Body of pancreas (tissue), 4 donors: ENCODE measurements around the gene CMSS1. TPM values are rescaled to one million over a fixed set of nuclear protein-coding genes. Genes with fewer than 3 reads are reported as not detected.

Source experiments
- ATAC-seq: fragments of 150-250 bp; one replicate; pipeline ENCODE4 v1.9.1; 2016
- DNase-seq, 4 donors: peaks; one replicate each; pipeline ENCODE4 v3.0.0-alpha.2; 2019
- H3K27ac ChIP-seq, 4 donors: fragments of 200-600 bp; sonication (generic); 1 replicate in 3 of 4; 2 replicates in 1 of 4; pipeline versions ENCODE4 v1.5.1 to v1.6.1; 2016 to 2019; ENCODE audit warnings: mild to moderate bottlenecking in 1 of 4, mixed read lengths in 1 of 4, moderate library complexity in 1 of 4
- H3K27me3 ChIP-seq, 2 donors: fragments of 200-600 bp; sonication (generic); one replicate each; pipeline ENCODE4 v1.6.0; 2016; ENCODE audit warnings: mild to moderate bottlenecking in 1 of 2
- H3K36me3 ChIP-seq, 2 donors: fragments of 200-600 bp; sonication (generic); replicated peaks in 1 of 2; 2 replicates each; pipeline ENCODE4 v1.5.1; 2016; ENCODE audit warnings: low read depth in 2 of 2; ENCODE audit not compliant: insufficient read depth in 1 of 2
- H3K4me1 ChIP-seq: fragments of 200-600 bp; sonication (generic); one replicate; pipeline ENCODE4 v1.6.0; 2016
- H3K4me3 ChIP-seq, 2 donors: fragments of 200-600 bp; sonication (generic); 1 replicate in 1 of 2; 2 replicates in 1 of 2; pipeline ENCODE4 v1.5.1; 2016 to 2019
- H3K9me3 ChIP-seq, 3 donors: fragments of 200-600 bp; sonication (generic); 1 replicate in 2 of 3; 2 replicates in 1 of 3; pipeline ENCODE4 v1.5.1; 2016
- POLR2A ChIP-seq, 3 donors: fragments of 450-650 bp; IDR thresholded peaks; one replicate each; pipeline ENCODE4 v1.6.1; 2016; ENCODE audit warnings: antibody characterized with exemption in 3 of 3, mild to moderate bottlenecking in 2 of 3
- WGBS, 2 donors: methylation state at CpG; one replicate each; pipeline ENCODE4 v1.1.5; 2017; 5-methylcytosine and 5-hydroxymethylcytosine counted together
- intact Hi-C: fragments of 100-400 bp; cut with DNase I; formaldehyde crosslinking; loops from one replicate; pipeline ENCODE4 v1.15.1; 2023
- total RNA-seq, 2 donors: library from RNA; depleted of rRNA; stranded (reverse); fragments of >200 nt; gene quantifications; one replicate each; pipeline ENCODE4 v1.1.0, GENCODE V29; 2016
- TF ChIP-seq, protein P1 (sequence below), 7 experiments: fragments of 450-650 bp in 4 of 7; fragments of 200-600 bp in 3 of 7; sonication (generic) in 3 of 7; IDR thresholded peaks; one replicate each; pipeline ENCODE4 v1.5.1; 2016 to 2019; ENCODE audit warnings: antibody characterized with exemption in 7 of 7

The CMSS1 gene
- total RNA-seq, 2 donors from 2014 or later = 3.9 to 21.4 TPM

- WGBS, 2 donors = 77 to 80% methylated on average over 2 of the region's 2 CpGs
- Histone ChIP-seq H3K4me1 (peaks cover 3% of the 10 kb centered on the region), H3K27me3 (no peaks in the 10 kb centered on the region), H3K27ac (no peak overlapping the region), H3K4me3 (no peak overlapping the region), H3K9me3 (no peaks in the 10 kb centered on the region), H3K36me3 (no peaks in the 10 kb centered on the region)
- DNase-seq (no peak), ATAC-seq (no peak)
- TF ChIP-seq, protein P1, sequence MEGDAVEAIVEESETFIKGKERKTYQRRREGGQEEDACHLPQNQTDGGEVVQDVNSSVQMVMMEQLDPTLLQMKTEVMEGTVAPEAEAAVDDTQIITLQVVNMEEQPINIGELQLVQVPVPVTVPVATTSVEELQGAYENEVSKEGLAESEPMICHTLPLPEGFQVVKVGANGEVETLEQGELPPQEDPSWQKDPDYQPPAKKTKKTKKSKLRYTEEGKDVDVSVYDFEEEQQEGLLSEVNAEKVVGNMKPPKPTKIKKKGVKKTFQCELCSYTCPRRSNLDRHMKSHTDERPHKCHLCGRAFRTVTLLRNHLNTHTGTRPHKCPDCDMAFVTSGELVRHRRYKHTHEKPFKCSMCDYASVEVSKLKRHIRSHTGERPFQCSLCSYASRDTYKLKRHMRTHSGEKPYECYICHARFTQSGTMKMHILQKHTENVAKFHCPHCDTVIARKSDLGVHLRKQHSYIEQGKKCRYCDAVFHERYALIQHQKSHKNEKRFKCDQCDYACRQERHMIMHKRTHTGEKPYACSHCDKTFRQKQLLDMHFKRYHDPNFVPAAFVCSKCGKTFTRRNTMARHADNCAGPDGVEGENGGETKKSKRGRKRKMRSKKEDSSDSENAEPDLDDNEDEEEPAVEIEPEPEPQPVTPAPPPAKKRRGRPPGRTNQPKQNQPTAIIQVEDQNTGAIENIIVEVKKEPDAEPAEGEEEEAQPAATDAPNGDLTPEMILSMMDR (IDR thresholded peaks at IDR 0.05) = no peak
- TF ChIP-seq POLR2A (IDR thresholded peaks at IDR 0.05) = no peak
- intact Hi-C loops = no loop called here
Measured at GRCh38 chr3:99940350-99940749, 122.7 kb downstream of the CMSS1 start.

- peaks cover 6% of the 10 kb centered on the region for H3K4me1 ChIP-seq
- H3K27me3 ChIP-seq = no peaks in the 10 kb centered on the region
- no peaks in the 10 kb centered on the region for H3K9me3 ChIP-seq
- DNase-seq (no peak), ATAC-seq (no peak)
- no peak overlapping the region for H3K4me3 ChIP-seq
- H3K36me3 ChIP-seq = no peaks in the 10 kb centered on the region
- TF ChIP-seq, protein P1 (IDR thresholded peaks at IDR 0.05) = no peak
- no peak for TF ChIP-seq POLR2A (IDR thresholded peaks at IDR 0.05)
- intact Hi-C loops = no loop called here
- H3K27ac ChIP-seq = no peak overlapping the region
- WGBS, 2 donors = 87 to 92% methylated on average over 1 of the region's 1 CpG
Measured at GRCh38 chr3:99941211-99941610, 123.5 kb downstream of the CMSS1 start.

DNA sequence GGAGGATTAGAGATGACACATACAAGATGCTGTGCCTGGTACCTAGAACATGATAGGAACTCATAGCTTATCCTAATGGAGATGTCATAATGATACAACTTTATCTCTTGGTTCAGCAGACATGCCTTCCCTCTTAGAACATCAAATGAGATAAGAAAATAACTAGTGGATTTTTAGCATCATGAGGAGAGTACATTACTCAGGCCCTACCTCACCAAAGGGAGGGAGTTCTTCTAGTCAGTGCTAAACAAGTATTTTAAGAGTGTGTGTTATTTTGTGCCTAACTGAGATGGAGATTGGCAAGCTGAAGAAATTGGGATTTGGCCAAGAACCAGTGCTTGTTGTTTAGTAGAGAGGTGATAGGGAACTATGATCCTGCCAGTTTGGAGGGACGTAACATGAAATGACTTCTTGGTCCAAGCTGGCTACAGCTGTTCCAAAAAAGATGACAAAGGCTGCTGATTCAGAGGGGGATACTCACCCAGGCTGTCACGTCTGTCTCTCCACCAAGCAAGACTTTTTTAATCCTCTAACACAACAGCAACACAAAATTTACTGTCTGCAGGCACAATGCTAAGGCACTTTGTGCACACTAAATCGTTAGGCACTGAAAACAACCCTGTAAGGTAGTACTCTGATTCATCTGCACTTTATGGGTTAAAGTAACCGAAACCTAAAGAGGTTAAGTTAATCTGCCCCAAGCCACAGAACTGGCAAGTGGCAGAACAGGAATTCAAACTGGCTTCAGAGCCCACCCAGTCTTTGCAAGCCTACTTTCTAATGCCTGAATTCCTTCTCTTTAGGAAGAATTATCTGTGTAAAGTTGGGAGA, 126.5 kb downstream of the CMSS1 start:
- WGBS, 2 donors = 72 to 78% methylated on average over 4 of the region's 4 CpGs
- no peak for ATAC-seq
- TF ChIP-seq, protein P1 (IDR thresholded peaks at IDR 0.05) = no peak

DNA sequence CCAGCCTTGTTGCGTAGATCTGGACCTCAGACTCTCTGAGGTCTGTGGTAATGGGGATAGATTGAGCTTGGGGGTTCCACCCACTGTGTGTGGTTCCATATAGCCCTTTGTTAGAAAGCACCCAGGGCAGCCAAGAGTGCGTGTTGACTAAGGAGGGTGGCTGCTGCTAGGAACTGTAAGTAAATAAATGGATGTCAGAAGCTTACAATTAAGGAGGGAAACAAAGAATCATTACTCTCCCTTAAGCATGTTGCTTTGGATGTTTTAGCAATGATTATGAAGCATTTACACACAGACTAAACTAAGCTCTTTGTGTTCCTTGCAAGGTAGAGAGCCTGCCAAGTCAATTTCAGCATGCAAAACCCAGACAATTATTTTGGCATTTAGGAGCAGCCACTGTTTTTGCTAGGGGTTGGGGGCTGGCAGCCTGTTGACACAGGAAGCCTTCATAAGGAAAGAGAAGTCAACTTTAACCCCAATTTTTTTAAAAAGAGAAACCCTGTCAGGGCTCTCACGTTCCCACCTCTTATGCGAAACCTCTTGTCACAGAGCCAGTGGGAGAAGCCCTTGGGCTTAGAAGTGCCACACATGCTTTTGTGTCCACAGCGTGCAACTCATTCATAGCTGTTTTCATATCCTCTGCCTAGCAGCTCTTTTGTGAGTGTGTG, 127.8 kb downstream of the CMSS1 start:
- intact Hi-C loops = no loop called here
- Histone ChIP-seq H3K27me3 (no peaks in the 10 kb centered on the region), H3K9me3 (no peaks in the 10 kb centered on the region), H3K27ac (no peak overlapping the region), H3K4me1 (peaks cover 25% of the 10 kb centered on the region), H3K36me3 (no peaks in the 10 kb centered on the region), H3K4me3 (no peak overlapping the region)
- ATAC-seq (no peak), DNase-seq (peak in 1 of 4 donors; percentile 11)
- 67 to 70% methylated on average over 5 of the region's 5 CpGs for WGBS, 2 donors
- no peak for TF ChIP-seq POLR2A (IDR thresholded peaks at IDR 0.05)
- TF ChIP-seq, protein P1 (IDR thresholded peaks at IDR 0.05) = no peak

More for the DNA sequence above, 126.5 kb downstream of the CMSS1 start:
- DNase-seq = no peak
- no peak overlapping the region for H3K27ac ChIP-seq
- no peaks in the 10 kb centered on the region for H3K9me3 ChIP-seq
- H3K4me1 ChIP-seq = peaks cover 12% of the 10 kb centered on the region
- H3K27me3 ChIP-seq = no peaks in the 10 kb centered on the region
- intact Hi-C loops = no loop called here
- no peak overlapping the region for H3K4me3 ChIP-seq
- no peaks in the 10 kb centered on the region for H3K36me3 ChIP-seq
